HCT116 (cell line): Measurements from ENCODE around the gene OSBPL8. TPM values are rescaled to one million over a fixed set of nuclear protein-coding genes. Genes with fewer than 3 reads are reported as not detected.

Experiments
- ATAC-seq: fragments of 200-7000 bp; cut with Tn5 transposase; 2 replicates; pipeline ENCODE4 v1.9.1; 2020; ENCODE audit warnings: mild to moderate bottlenecking, moderate library complexity
- BruUV-seq: library from RNA; stranded (reverse); fragments of 400-500 nt; replicated peaks from 2 replicates; lab custom pipeline; 2021; lab: Mats Ljungman, UMichigan
- CTCF ChIA-PET: fragments of 300-600 bp; sonication (Branson Sonifier 250); formaldehyde crosslinking; loops from one replicate; lab custom pipeline; 2021; ENCODE audit warnings: antibody characterized with exemption; lab: Charles Lee
- POLR2A ChIA-PET: fragments of 300-600, 350-600 bp; sonication (Branson Sonifier 250); formaldehyde crosslinking; loops from one replicate; lab custom pipeline; 2021; ENCODE audit warnings: antibody characterized with exemption; lab: Charles Lee
- RAD21 ChIA-PET, 2 experiments: fragments of 300-600 bp; sonication (Branson Sonifier 250); formaldehyde crosslinking; loops; one replicate each; lab custom pipeline; 2023; ENCODE audit warnings: low total read pairs in 2 of 2; ENCODE audit not compliant: uncharacterized antibody in 2 of 2, unreplicated experiment in 2 of 2, low non-redundant PET in 1 of 2; lab: Charles Lee
- DNase-seq: peaks from one replicate; pipeline ENCODE4 v3.0.0-alpha.2; 2010; ENCODE audit warnings: low read depth, low spot score
- H2AFZ ChIP-seq: fragments of 200-600 bp; shearing (Covaris generic), sonication (generic); 2 replicates; pipeline ENCODE4 v1.6.1; 2017; ENCODE audit warnings: low read depth, mixed run types, mixed read lengths, antibody characterized with exemption, low read length; ENCODE audit not compliant: poor library complexity, severe bottlenecking
- H3K27ac ChIP-seq: 2 replicates; pipeline ENCODE4 v1.5.1; 2012; ENCODE audit warnings: low read depth, low read length
- H3K27me3 ChIP-seq: fragments of 200-600 bp; sonication (generic); 2 replicates; pipeline ENCODE4 v1.6.1; 2016; ENCODE audit warnings: mixed run types, low read length, mixed read lengths; ENCODE audit not compliant: insufficient read depth
- H3K36me3 ChIP-seq, 2 experiments: fragments of 200-500 bp in 1 of 2; fragments of 200-600 bp in 1 of 2; sonication (Bioruptor generic) in 1 of 2; sonication (generic) in 1 of 2; 2 replicates each; pipeline versions ENCODE4 v1.5.1 to v1.6.1; 2014 to 2016; ENCODE audit warnings: low read length in 2 of 2, inconsistent platforms in 1 of 2, mixed read lengths in 1 of 2, mixed run types in 1 of 2; ENCODE audit not compliant: insufficient read depth in 2 of 2, control insufficient read depth in 1 of 2
- H3K4me1 ChIP-seq, 2 experiments: fragments of 200-600 bp in 1 of 2; sonication (generic) in 1 of 2; 2 replicates each; pipeline versions ENCODE4 v1.5.1 to v1.6.1; 2012 to 2017; ENCODE audit warnings: low read length in 2 of 2, inconsistent platforms in 1 of 2, mild to moderate bottlenecking in 1 of 2, mixed read lengths in 1 of 2, mixed run types in 1 of 2, moderate library complexity in 1 of 2; ENCODE audit not compliant: insufficient read depth in 2 of 2, control insufficient read depth in 1 of 2
- H3K4me2 ChIP-seq: fragments of 200-600 bp; sonication (generic); 2 replicates; pipeline ENCODE4 v1.6.1; 2017; ENCODE audit warnings: mixed run types, low read length, mixed read lengths
- H3K4me3 ChIP-seq, 2 experiments: fragments of 200-600 bp in 1 of 2; sonication (generic) in 1 of 2; replicated peaks in 1 of 2; 2 replicates each; pipeline ENCODE4 v1.5.1; 2011 to 2016; ENCODE audit warnings: low read length in 2 of 2, control low read depth in 1 of 2, low read depth in 1 of 2, mild to moderate bottlenecking in 1 of 2, mixed read lengths in 1 of 2, mixed run types in 1 of 2
- H3K79me2 ChIP-seq: fragments of 200-600 bp; sonication (generic); 2 replicates; pipeline ENCODE4 v1.6.1; 2017; ENCODE audit warnings: mild to moderate bottlenecking, mixed run types, low read length, moderate library complexity, mixed read lengths; ENCODE audit not compliant: insufficient read depth
- H3K9ac ChIP-seq: fragments of 200-600 bp; sonication (generic); 2 replicates; pipeline ENCODE4 v1.6.1; 2016; ENCODE audit warnings: low read length, mixed read lengths
- H3K9me2 ChIP-seq: fragments of 200-600 bp; sonication (generic), shearing (Covaris generic); 2 replicates; pipeline ENCODE4 v1.6.1; 2017; ENCODE audit warnings: mixed run types, mild to moderate bottlenecking, moderate library complexity; ENCODE audit not compliant: insufficient read depth
- H3K9me3 ChIP-seq, 2 experiments: fragments of 200-500 bp in 1 of 2; fragments of 200-600 bp in 1 of 2; sonication (Bioruptor generic) in 1 of 2; sonication (generic) in 1 of 2; 2 replicates each; pipeline ENCODE4 v1.6.1; 2014 to 2017; ENCODE audit warnings: low read length in 2 of 2, mixed read lengths in 2 of 2, inconsistent platforms in 1 of 2, low read depth in 1 of 2, mild to moderate bottlenecking in 1 of 2, mixed run types in 1 of 2, moderate library complexity in 1 of 2; ENCODE audit not compliant: control insufficient read depth in 1 of 2, insufficient read depth in 1 of 2
- H4K20me1 ChIP-seq: fragments of 200-600 bp; sonication (generic), shearing (Covaris generic); 2 replicates; pipeline ENCODE4 v1.6.1; 2017; ENCODE audit warnings: mixed run types, mild to moderate bottlenecking, moderate library complexity; ENCODE audit not compliant: insufficient read depth
- ATF3 ChIP-seq: IDR thresholded peaks from 2 replicates; pipeline ENCODE4 v1.6.1; 2012
- ELF1 ChIP-seq: IDR thresholded peaks from 2 replicates; pipeline ENCODE4 v1.6.1; 2012; ENCODE audit warnings: low read depth, borderline replicate concordance
- EZH2 ChIP-seq: fragments of 200-600 bp; sonication (generic); IDR thresholded peaks from 2 replicates; pipeline ENCODE4 v1.6.1; 2017; ENCODE audit warnings: antibody characterized with exemption, mixed run types
- POLR2A ChIP-seq: IDR thresholded peaks from 2 replicates; pipeline ENCODE4 v1.7.0; 2011; ENCODE audit warnings: borderline replicate concordance; ENCODE audit not compliant: insufficient read depth, insufficient read length; ENCODE audit errors: extremely low read depth
- SRF ChIP-seq: IDR thresholded peaks from 2 replicates; pipeline ENCODE4 v1.6.1; 2012; ENCODE audit warnings: low read depth
- TCF7L2 ChIP-seq: IDR thresholded peaks from 2 replicates; pipeline ENCODE4 v1.7.0; 2011; ENCODE audit warnings: borderline replicate concordance, inconsistent platforms; ENCODE audit not compliant: insufficient read depth, insufficient read length; ENCODE audit errors: extremely low read depth
- YY1 ChIP-seq: IDR thresholded peaks from 2 replicates; pipeline ENCODE4 v1.6.1; 2011; ENCODE audit warnings: low read length, low read depth, moderate library complexity, mild to moderate bottlenecking; ENCODE audit not compliant: insufficient replicate concordance; ENCODE audit errors: extremely low read depth
- ZFX ChIP-seq: fragments of 450-650 bp; IDR thresholded peaks from 2 replicates; pipeline ENCODE4 v1.6.1; 2017
- ZNF274 ChIP-seq: fragments of 200-500 bp; sonication (Bioruptor generic); IDR thresholded peaks from 2 replicates; pipeline ENCODE4 v1.6.1; 2014; ENCODE audit warnings: mild to moderate bottlenecking, low read depth, low read length, inconsistent platforms
- intact Hi-C: fragments of 100-400 bp; cut with micrococcal nuclease; formaldehyde crosslinking; loops from 2 replicates; pipeline ENCODE4 v1.10.0; 2022
- total RNA-seq: library from RNA; stranded (reverse); gene quantifications from one replicate; pipeline ENCODE4 v1.2.1, GENCODE V29; 2021; ENCODE audit not compliant: unreplicated experiment
- TF ChIP-seq, protein P1 (sequence below): IDR thresholded peaks from 2 replicates; pipeline ENCODE4 v1.6.1; 2011; ENCODE audit warnings: mild to moderate bottlenecking, low read length, moderate library complexity; ENCODE audit not compliant: insufficient replicate concordance; ENCODE audit errors: extremely low read depth

The OSBPL8 gene
- total RNA-seq, 1 experiment from 2014 or later, result 115 TPM

- POLR2A ChIA-PET, result no interaction called here
Observed at GRCh38 chr12:76486011-76486410, 73.6 kb downstream of the OSBPL8 start.

More at GRCh38 chr12:76486011-76486410, 73.6 kb downstream of the OSBPL8 start:
- RAD21 ChIA-PET, result no interaction called here
- intact Hi-C loops, result no loop called here
- no peak for ATAC-seq
- H3K9me2 ChIP-seq, result no peaks in the 10 kb centered on the region
- H3K4me1 ChIP-seq, result no peaks in the 10 kb centered on the region
- H3K27me3 ChIP-seq, result no peaks in the 10 kb centered on the region
- H3K36me3 ChIP-seq, result peaks cover 0 to 3% of the 10 kb centered on the region in 2 experiments; a peak in 1 of 4 replicates
- peaks cover 11% of the 10 kb centered on the region; the same call in 1 of the 2 replicates for H3K79me2 ChIP-seq
- no peak overlapping the region for H3K9ac ChIP-seq
- H3K9me3 ChIP-seq, result no peaks in the 10 kb centered on the region
- no peak overlapping the region for H3K4me2 ChIP-seq
- no peaks in the 10 kb centered on the region for H4K20me1 ChIP-seq
- no peak overlapping the region for H3K4me3 ChIP-seq
- no peak for DNase-seq
- CTCF ChIA-PET, result no interaction called here
- H2AFZ ChIP-seq, result no peak overlapping the region
- no TSS peak for BruUV-seq
- H3K27ac ChIP-seq, result no peak overlapping the region
- TF ChIP-seq ATF3 (no peak), EZH2 (no peak), POLR2A (no peak), TCF7L2 (no peak), YY1 (no peak), ZFX (no peak), ELF1 (no peak), SRF (no peak), ZNF274 (no peak)
- TF ChIP-seq, protein P1, sequence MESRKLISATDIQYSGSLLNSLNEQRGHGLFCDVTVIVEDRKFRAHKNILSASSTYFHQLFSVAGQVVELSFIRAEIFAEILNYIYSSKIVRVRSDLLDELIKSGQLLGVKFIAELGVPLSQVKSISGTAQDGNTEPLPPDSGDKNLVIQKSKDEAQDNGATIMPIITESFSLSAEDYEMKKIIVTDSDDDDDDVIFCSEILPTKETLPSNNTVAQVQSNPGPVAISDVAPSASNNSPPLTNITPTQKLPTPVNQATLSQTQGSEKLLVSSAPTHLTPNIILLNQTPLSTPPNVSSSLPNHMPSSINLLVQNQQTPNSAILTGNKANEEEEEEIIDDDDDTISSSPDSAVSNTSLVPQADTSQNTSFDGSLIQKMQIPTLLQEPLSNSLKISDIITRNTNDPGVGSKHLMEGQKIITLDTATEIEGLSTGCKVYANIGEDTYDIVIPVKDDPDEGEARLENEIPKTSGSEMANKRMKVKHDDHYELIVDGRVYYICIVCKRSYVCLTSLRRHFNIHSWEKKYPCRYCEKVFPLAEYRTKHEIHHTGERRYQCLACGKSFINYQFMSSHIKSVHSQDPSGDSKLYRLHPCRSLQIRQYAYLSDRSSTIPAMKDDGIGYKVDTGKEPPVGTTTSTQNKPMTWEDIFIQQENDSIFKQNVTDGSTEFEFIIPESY, result no peak
